NK-92 (cell line): Measurements from ENCODE around the gene DDHD1.

ENCODE experiments used
- DNase-seq: peaks from one replicate; lab custom pipeline; 2025; ENCODE audit not compliant: unreplicated experiment; lab: John Stamatoyannopoulos, UW

Gene DDHD1

DNA sequence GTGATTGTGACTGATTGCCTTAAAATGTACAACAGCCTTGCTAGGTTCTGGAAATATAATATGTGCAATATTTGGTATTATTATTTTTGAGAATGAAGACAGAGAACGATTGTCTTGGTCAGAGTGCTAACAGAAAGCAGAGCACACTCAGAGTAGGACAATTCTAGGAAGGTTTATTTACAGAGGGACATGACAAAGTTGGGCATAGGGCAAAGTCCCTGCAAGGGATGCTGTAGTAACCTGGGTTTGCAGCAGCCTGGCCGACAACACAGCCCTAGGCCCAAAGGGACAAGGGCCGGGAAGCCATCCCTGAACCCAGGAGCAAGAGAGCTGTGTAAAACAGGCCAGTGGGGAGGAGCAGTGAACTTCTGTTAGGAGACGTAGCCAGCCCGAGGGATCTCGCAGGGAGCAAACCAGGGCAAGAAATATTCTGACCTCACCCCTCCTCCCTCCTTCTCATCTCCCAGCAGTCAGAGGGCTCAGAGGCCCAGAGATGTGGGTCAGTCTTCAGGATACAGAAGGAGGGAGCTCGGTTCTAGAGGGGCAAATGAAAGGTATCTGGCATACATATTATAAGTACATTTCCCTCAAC lies 151.2 kb downstream of the DDHD1 start:
- DNase-seq: no peak

DNA sequence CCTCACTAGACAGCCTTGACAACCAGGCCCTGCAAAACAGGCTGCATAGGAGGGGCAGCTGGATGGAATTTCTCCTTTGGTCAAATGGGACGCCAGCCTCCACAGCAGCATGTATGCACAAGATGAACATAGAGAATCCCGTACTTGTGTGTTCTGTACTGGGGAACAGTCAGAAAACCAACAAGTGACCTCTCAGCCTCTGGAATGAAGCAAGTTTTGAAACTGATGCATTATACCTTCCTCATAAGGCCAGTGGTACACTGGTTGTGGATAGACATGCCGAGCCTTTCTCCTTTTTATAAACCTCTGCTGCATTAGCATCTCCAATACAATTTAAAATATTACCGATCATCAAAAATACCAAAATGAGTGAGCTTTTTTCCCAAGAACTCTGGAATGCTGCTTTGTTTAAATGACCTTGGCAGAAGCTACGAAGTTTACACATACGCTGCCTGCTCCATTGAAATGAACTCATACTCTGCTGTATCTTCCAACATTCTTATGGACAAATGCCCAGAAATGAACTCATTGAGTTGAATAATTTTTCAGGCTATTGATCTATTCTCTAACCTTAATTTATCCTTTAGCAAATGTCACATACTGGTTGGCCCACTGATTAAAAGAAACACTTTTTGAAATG lies 154.6 kb downstream of the DDHD1 start:
- DNase-seq: no peak

DNA sequence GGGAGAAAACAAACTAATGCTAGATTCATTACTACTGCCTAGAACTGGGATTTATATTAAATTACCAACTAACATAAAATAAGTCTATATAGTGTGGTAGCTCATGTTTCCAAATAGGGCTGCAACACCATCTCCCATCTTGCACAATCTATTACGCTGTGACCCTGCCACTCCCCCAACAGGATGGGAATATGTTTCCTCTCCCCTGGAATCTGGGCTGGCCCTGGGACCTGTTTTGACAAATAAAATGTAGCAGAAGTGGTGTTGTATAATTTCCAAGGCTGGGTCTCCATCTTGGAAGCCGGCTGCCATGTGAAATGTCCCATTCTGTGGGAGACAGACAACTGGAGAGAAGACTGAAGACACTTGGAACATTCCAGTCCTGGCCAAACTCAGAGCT lies 156.6 kb downstream of the DDHD1 start:
- no peak for DNase-seq

DNA sequence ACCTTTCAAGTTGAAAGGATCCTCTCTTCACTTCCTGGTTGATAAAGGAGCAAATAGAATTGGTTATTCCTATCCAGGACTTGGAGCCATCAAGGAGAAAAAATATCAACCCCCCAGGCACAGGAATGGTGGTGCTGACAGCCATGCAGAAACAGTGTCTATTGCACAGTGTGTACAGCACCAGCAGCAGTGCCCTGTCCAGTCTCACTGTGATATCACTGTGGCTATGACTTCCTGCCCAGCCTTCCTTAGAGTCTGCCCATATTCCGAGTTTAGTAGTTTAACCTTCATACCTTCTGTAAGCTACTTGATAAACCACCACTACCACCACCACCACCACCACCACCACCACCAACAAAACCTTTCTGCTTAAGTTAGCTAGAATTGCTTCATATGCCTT lies 157.1 kb downstream of the DDHD1 start:
- DNase-seq: no peak

DNA sequence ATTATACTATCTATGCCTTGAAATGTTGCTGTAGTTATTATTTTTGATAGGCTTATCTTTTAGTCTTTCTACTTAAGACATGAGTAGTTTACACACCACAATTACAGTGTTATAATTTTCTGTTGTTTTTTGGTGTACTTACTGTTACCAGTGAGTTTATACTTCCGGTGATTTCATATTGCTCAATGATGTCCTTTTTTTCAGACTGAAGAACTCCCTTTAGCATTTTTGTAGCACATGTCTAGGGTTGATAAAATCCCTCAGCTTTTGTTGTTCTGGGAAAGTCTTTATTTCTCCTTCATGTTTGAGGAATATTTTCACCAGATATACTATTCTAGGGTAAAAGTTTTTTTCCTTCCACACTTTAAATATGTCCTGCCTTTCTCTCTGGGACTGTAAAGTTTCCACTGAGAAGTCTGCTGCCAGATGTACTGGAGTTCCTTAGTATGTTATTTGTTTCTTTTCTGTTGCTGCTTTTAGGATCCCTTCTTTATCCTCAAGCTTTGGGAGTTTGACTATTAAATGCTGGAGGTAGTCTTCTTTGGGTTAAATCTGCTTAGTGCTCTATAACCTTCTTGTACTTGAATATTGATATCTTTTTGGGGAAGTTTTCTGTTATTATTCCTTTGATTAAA lies 160.8 kb downstream of the DDHD1 start:
- DNase-seq: no peak

DNA sequence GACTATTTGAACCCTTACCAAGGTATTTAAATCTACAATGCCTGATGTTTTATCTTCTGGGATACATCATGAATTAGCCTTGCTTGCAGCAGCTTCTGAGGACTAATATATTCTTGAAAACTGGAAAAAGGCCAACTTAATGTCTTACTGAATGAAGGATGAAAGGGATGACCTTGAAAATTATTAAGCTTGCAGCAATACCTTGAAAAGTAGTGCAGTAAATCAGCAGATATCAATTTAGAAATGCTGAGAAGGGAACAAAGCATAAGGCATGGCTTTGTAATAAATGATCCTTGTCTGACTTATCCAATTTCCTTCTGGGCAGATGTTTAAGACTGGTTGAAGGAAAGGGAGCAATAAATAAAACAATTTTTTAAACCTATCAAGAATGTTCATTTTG lies 165.0 kb downstream of the DDHD1 start:
- no peak for DNase-seq

DNA sequence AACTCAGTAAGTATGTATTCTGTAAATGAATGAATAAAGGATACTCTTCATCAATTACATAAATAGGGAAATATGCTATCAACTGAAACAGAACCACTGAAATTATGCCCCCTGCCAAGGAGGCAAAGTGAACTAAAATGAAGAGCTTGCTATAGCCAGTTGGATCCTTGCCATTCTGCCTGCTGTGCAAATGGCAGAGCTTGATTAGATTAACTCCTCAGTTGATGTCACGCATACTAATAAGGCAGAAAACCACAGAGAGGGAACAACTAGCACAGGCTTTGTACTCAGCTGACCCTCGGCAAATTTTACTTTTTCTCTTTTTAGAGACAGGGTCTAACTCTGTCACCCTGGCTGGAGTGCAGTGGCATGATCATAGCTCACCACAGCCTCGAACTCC lies 165.6 kb downstream of the DDHD1 start:
- DNase-seq: no peak

DNA sequence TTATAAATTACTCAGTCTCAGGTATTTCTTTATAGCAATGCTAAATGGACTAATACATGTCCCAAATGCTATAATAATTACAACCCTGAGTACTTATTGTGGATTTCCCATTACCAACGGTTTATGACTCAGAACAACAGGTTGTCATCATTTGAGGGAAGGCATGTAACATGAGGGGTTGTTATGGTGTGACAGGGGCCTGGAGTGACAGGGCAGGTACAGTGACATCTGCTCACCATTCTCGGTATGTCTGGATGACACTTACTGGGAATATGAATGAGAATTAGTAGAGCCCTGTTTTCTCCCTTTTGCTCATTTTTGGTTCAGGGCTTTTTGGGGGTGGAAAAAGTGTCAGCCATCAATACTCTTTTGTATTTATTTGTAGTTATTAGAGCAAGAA lies 166.1 kb downstream of the DDHD1 start:
- DNase-seq: no peak
